Astrocyte (in vitro differentiated cells and primary cell): ENCODE measurements around the gene IL17D. TPM values are rescaled to one million over a fixed set of nuclear protein-coding genes. Genes with fewer than 3 reads are reported as not detected.
A peak's percentile ranks its signal among the peaks of the same experiment; 100 is the strongest.

Experiments
- DNase-seq: peaks from one replicate; pipeline ENCODE4 v3.0.0-alpha.2; 2010; ENCODE audit warnings: low read depth
- FAIRE-seq: peaks from 2 replicates; lab custom pipeline; 2011; peaks lifted over from hg19 to GRCh38; lab: Jason Lieb, UNC
- H2AFZ ChIP-seq: 2 replicates; pipeline ENCODE4 v1.6.0; 2012; ENCODE audit warnings: low read depth, low read length, inconsistent platforms
- H3K27ac ChIP-seq: 2 replicates; pipeline ENCODE4 v1.5.1; 2011; ENCODE audit warnings: low read depth, low read length, inconsistent platforms
- H3K27me3 ChIP-seq: 2 replicates; pipeline ENCODE4 v1.6.0; 2011; ENCODE audit warnings: low read length, inconsistent platforms; ENCODE audit not compliant: insufficient read depth
- H3K36me3 ChIP-seq: 2 replicates; pipeline ENCODE4 v1.5.1; 2011; ENCODE audit warnings: low read length, inconsistent platforms; ENCODE audit not compliant: insufficient read depth
- H3K4me1 ChIP-seq: 2 replicates; pipeline ENCODE4 v1.5.1; 2011; ENCODE audit warnings: low read length, inconsistent platforms; ENCODE audit not compliant: insufficient read depth
- H3K4me2 ChIP-seq: 2 replicates; pipeline ENCODE4 v1.6.0; 2012; ENCODE audit warnings: low read length, inconsistent platforms
- H3K4me3 ChIP-seq: 2 replicates; pipeline ENCODE4 v1.5.1; 2011; ENCODE audit warnings: low read depth, mild to moderate bottlenecking, low read length, inconsistent platforms; ENCODE audit not compliant: insufficient read depth
- H3K79me2 ChIP-seq: 2 replicates; pipeline ENCODE4 v1.6.0; 2012; ENCODE audit warnings: mild to moderate bottlenecking, low read length, inconsistent platforms; ENCODE audit not compliant: insufficient read depth
- H3K9ac ChIP-seq: 2 replicates; pipeline ENCODE4 v1.6.0; 2012; ENCODE audit warnings: mild to moderate bottlenecking, low read length, inconsistent platforms
- H3K9me3 ChIP-seq: 2 replicates; pipeline ENCODE4 v1.5.1; 2012; ENCODE audit warnings: low read depth, mild to moderate bottlenecking, low read length, inconsistent platforms; ENCODE audit not compliant: insufficient read depth
- H4K20me1 ChIP-seq: 2 replicates; pipeline ENCODE4 v1.6.0; 2012; ENCODE audit warnings: low read length, inconsistent platforms; ENCODE audit not compliant: insufficient read depth
- H3K27ac Mint-ChIP-seq: one replicate; pipeline ENCODE4 v1.8.0; 2021; ENCODE audit warnings: mild to moderate bottlenecking, mixed read lengths; ENCODE audit not compliant: unreplicated experiment
- H3K27me3 Mint-ChIP-seq: one replicate; pipeline ENCODE4 v1.8.0; 2021; ENCODE audit warnings: low read depth, mixed read lengths; ENCODE audit not compliant: unreplicated experiment
- H3K36me3 Mint-ChIP-seq: one replicate; pipeline ENCODE4 v1.8.0; 2021; ENCODE audit warnings: low read depth, mixed read lengths; ENCODE audit not compliant: unreplicated experiment
- H3K4me1 Mint-ChIP-seq: one replicate; pipeline ENCODE4 v1.8.0; 2021; ENCODE audit warnings: low read depth, mixed read lengths; ENCODE audit not compliant: unreplicated experiment
- H3K4me3 Mint-ChIP-seq: one replicate; pipeline ENCODE4 v1.8.0; 2021; ENCODE audit warnings: mild to moderate bottlenecking, moderate library complexity, mixed read lengths; ENCODE audit not compliant: unreplicated experiment
- H3K9me3 Mint-ChIP-seq: one replicate; pipeline ENCODE4 v1.8.0; 2021; ENCODE audit warnings: mild to moderate bottlenecking, mixed read lengths; ENCODE audit not compliant: unreplicated experiment
- EZH2 ChIP-seq: IDR thresholded peaks from 2 replicates; pipeline ENCODE4 v1.6.1; 2012; ENCODE audit warnings: mild to moderate bottlenecking, low read length, inconsistent platforms; ENCODE audit not compliant: insufficient read depth
- total RNA-seq: library from RNA; stranded (reverse); gene quantifications from 2 replicates; pipeline ENCODE4 v1.2.1, GENCODE V29; 2021
- TF ChIP-seq, protein P1 (sequence below): IDR thresholded peaks from 2 replicates; pipeline ENCODE4 v1.5.1; 2011; ENCODE audit warnings: low read depth, mild to moderate bottlenecking, inconsistent platforms, low read length, moderate library complexity; ENCODE audit not compliant: insufficient read depth

IL17D gene
- total RNA-seq, 1 donor from 2014 or later, result 1.9 TPM

GRCh38 chr13:20685092-20685491 is 18.4 kb upstream of the IL17D start:
- no peak for TF ChIP-seq EZH2
- TF ChIP-seq, protein P1, sequence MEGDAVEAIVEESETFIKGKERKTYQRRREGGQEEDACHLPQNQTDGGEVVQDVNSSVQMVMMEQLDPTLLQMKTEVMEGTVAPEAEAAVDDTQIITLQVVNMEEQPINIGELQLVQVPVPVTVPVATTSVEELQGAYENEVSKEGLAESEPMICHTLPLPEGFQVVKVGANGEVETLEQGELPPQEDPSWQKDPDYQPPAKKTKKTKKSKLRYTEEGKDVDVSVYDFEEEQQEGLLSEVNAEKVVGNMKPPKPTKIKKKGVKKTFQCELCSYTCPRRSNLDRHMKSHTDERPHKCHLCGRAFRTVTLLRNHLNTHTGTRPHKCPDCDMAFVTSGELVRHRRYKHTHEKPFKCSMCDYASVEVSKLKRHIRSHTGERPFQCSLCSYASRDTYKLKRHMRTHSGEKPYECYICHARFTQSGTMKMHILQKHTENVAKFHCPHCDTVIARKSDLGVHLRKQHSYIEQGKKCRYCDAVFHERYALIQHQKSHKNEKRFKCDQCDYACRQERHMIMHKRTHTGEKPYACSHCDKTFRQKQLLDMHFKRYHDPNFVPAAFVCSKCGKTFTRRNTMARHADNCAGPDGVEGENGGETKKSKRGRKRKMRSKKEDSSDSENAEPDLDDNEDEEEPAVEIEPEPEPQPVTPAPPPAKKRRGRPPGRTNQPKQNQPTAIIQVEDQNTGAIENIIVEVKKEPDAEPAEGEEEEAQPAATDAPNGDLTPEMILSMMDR, result no peak
- H3K27ac Mint-ChIP-seq, result no peak overlapping the region
- H3K9me3 Mint-ChIP-seq, result no peaks in the 10 kb centered on the region
- DNase-seq, result no peak
- H3K4me2 ChIP-seq, result no peak overlapping the region
- H3K9me3 ChIP-seq, result no peaks in the 10 kb centered on the region
- no peak overlapping the region for H2AFZ ChIP-seq
- no peaks in the 10 kb centered on the region for H3K27me3 ChIP-seq
- no peaks in the 10 kb centered on the region for H3K36me3 ChIP-seq
- H3K4me3 ChIP-seq, result no peak overlapping the region
- H4K20me1 ChIP-seq, result no peaks in the 10 kb centered on the region
- H3K4me1 ChIP-seq, result peaks cover 6% of the 10 kb centered on the region
- no peak overlapping the region for H3K9ac ChIP-seq
- no peaks in the 10 kb centered on the region for H3K4me1 Mint-ChIP-seq
- peaks cover 4% of the 10 kb centered on the region for H3K36me3 Mint-ChIP-seq
- H3K79me2 ChIP-seq, result no peaks in the 10 kb centered on the region
- no peak overlapping the region for H3K27ac ChIP-seq
- no peak for FAIRE-seq
- H3K27me3 Mint-ChIP-seq, result no peaks in the 10 kb centered on the region
- H3K4me3 Mint-ChIP-seq, result no peak overlapping the region

DNA sequence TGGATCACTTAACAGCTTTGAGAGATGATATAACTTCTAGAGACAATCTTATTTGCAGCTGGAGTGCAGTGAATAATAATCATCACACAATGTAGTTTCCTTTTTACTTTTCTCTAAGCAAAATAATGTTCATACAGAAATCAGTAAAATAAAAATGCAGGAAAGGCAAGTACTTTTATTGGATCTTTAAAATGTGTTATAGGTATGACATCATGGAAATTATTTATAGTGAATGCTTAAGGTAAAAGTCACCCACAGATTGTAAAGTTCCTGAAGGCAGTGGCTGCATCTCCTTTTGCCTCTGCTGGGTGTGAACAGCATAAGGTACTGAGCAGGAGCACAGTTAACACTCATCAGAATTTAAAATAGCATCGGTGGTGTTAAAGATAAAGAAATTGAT is 17.3 kb upstream of the IL17D start:
- Mint-ChIP-seq H3K9me3 (no peaks in the 10 kb centered on the region), H3K27me3 (no peaks in the 10 kb centered on the region), H3K4me3 (no peak overlapping the region), H3K4me1 (no peaks in the 10 kb centered on the region), H3K27ac (no peak overlapping the region), H3K36me3 (peaks cover 1% of the 10 kb centered on the region)
- FAIRE-seq (no peak), DNase-seq (no peak)
- H3K9ac ChIP-seq, result no peak overlapping the region
- H3K27ac ChIP-seq, result no peak overlapping the region
- H2AFZ ChIP-seq, result no peak overlapping the region
- H3K4me2 ChIP-seq, result no peak overlapping the region
- H3K4me3 ChIP-seq, result no peak overlapping the region
- TF ChIP-seq EZH2, result no peak
- TF ChIP-seq, protein P1, result no peak
- H3K9me3 ChIP-seq, result no peaks in the 10 kb centered on the region
- no peaks in the 10 kb centered on the region for H3K27me3 ChIP-seq
- no peaks in the 10 kb centered on the region for H3K36me3 ChIP-seq
- H3K4me1 ChIP-seq, result peaks cover 6% of the 10 kb centered on the region
- no peaks in the 10 kb centered on the region for H3K79me2 ChIP-seq
- no peaks in the 10 kb centered on the region for H4K20me1 ChIP-seq

DNA sequence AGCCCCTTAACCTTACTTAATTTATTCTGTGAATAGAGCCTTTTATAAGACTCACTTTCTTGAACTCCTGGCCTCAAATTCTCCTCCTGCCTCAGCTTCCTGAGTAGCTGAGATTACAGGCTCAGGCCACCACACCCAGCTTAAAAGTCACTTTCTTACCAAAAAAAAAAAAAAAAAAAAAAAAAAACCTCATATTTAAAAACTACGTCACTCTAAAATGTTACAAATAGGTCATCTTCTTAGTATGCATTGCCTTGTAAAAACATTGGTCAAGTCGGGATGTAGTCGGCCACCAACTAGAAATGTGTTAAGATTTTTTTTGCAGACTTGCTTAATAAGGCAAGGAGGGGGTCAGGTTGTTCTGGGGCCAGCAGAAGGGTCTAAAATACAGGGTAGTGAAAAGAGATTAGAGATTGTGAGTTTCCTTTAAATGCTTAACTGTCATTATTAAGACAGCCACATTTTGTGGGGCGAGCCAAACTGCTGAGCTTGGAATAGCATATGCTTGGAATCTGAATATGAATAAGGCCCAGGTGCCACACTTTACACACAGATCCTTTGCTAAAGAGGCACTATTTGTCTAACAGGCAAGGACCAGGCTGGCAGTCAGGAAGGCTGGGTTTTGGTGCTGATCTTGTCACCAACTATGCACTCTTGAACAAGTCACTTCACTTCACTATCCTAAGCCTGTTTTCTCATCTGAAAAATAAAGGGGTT is 16.5 kb upstream of the IL17D start:
- Mint-ChIP-seq H3K36me3 (peaks cover 1% of the 10 kb centered on the region), H3K27me3 (no peaks in the 10 kb centered on the region), H3K9me3 (no peaks in the 10 kb centered on the region), H3K27ac (no peak overlapping the region), H3K4me3 (no peak overlapping the region), H3K4me1 (no peaks in the 10 kb centered on the region)
- H3K36me3 ChIP-seq, result no peaks in the 10 kb centered on the region
- H3K27me3 ChIP-seq, result no peaks in the 10 kb centered on the region
- FAIRE-seq (no peak), DNase-seq (peak; percentile 16)
- no peaks in the 10 kb centered on the region for H3K79me2 ChIP-seq
- no peak overlapping the region for H3K4me3 ChIP-seq
- no peak overlapping the region for H3K27ac ChIP-seq
- no peak overlapping the region for H2AFZ ChIP-seq
- H3K4me2 ChIP-seq, result no peak overlapping the region
- H3K9me3 ChIP-seq, result no peaks in the 10 kb centered on the region
- no peak overlapping the region for H3K9ac ChIP-seq
- peaks cover under 1% of the 10 kb centered on the region for H3K4me1 ChIP-seq
- H4K20me1 ChIP-seq, result no peaks in the 10 kb centered on the region
- TF ChIP-seq, protein P1, result no peak
- TF ChIP-seq EZH2, result no peak
